GM21526 (cell line): Measurements from ENCODE around the gene SRP9.
"Not testable (repeated sequence)": the region's sequence is repeated elsewhere in the genome, so short reads cannot be mapped to it uniquely, and the experiment has no call there.

ENCODE experiments used
- ATAC-seq: cut with Tn5 transposase; IDR thresholded peaks from one replicate; pipeline ENCODE4 v1.9.1; 2021; ENCODE audit warnings: moderate library complexity; ENCODE audit not compliant: unreplicated experiment, low FRiP score

SRP9 gene

DNA sequence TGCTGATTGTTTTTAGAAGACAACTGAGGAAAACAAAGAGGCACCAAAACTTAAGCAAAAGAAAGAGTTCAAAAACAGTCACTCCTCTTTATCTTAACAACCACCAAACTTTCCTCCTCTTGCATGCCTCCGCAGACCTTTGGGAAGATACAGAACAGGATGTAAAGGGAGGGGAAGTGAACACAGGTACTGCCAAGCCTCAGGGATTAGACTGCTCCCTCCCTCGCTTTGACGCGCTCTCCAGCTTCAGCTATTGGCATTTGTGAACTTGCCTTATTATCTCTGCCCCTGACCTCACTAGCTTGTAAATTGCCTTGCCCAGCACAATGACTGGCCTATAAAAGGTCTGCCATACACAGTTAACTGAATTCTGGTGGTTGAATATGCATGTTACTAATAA, 4.8 kb upstream of the SRP9 start:
- ATAC-seq, result no peak

DNA sequence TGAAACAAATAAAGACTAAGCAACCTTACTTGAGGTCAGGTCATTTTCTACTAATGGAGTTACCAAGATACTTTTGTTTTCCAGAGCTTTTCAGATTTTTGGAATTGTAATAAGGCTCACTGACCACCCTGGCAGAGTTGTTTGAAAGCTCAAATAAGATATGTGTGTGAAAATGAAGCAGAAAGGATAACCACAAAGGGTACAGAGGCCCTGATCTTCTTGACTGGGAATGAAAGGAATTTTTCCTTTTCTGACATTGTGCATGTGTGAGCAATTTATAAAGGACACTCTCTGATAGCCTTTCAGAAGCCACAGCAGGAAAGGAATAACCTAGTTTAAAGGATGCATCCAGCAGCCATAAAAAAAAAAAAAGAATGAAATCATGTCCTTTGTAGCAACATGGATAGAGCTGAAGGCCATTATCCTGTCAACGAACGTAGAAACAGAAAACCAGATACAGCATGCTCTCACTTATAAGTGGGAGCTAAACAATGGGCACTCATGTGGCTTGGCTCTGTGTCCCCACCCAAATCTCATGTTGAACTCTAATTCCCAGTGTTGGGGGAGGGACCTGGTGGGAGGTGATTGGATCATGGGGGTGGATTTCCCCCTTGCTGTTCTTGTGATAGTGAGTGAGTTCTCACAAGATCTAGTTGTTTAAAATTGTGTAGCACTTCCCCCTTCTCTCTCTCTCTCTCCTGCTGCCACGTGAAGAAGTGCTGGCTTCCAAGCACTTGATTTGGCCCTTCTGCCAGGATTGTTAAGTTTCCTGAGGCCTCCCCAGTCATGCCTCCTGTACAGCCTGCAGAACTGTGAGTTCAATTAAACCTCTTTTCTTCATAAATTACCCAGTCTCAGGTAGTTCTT, 3.1 kb upstream of the SRP9 start:
- no peak for ATAC-seq

DNA sequence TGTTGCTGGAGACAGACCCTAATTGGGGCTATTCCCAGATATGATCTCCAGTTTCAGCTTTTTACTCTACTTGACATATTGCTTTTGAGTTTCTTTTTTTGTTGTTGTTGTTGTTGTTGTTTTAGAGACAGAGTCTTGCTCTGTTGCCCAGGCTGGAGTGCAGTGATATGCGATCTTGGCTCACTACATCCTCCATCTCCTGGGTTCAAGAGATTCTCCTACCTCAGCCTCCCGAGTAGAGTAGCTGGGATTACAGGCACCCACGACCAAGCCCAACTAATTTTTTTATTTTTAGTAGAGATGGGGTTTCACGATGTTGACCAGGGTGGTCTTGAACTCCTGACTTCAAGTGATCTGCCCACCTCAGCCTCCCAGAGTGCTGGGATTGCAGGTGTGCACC, 1.3 kb upstream of the SRP9 start:
- ATAC-seq, result no peak

DNA sequence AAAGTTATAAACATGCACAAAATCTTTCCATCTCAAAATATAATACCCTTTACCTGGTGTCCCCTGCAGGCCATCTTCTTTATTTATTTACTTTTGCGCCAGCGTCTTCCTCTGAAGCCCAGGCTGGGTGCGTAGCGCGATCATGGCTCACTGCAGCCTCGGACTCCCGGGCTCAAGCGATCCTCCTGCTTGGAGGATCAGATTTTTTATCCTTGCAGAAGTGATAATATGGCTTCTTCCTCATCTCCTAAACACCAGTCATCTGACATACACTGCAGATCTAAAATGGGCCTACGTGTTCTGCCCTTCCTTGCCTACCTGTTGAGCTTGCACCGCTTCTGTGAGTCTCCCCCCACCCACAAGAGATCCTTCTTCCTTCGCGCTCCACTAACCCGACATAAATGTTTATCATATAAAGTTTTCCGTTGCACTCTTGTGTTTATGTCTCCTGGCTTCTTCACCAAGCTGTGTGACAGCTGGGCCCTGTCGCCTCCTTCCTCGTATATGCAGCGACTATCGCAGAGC, 506 bp upstream of the SRP9 start:
- ATAC-seq, result peak; percentile 10

DNA sequence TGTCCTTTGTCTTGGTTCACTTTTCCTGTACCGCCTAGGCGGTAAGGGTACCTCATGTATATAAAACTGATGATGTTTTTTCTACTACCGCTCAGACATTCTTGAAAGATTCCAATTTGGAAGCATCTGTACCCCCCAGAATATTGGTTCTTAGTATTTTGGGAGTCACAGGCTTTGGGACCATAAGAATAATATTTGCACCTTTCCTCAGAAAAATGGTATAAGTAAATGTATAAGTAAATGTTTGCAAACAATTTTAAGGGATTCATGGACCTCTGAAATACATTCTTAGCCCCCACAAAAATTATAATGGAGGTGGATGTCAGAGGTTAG, 677 bp downstream of the SRP9 start:
- no peak for ATAC-seq

DNA sequence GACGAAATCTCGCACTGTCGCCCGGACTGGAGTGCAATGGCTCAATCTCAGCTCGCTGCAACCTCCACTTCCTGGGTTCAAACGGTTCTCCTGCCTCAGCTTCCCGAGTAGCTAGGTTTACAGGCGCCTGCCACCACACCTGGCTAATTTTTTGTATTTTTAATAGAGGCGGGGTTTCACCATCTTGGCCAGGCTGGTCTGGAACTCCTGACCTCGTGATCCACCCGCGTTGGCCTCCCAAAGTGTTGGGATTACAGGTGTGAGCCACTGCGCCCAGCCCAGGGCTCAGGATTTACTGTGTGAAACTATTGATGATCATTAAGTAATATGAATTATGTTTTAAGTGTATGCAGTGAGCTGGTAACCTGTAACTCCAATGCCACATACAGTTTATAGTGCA, 1.5 kb downstream of the SRP9 start:
- ATAC-seq, result not testable (repeated sequence)

DNA sequence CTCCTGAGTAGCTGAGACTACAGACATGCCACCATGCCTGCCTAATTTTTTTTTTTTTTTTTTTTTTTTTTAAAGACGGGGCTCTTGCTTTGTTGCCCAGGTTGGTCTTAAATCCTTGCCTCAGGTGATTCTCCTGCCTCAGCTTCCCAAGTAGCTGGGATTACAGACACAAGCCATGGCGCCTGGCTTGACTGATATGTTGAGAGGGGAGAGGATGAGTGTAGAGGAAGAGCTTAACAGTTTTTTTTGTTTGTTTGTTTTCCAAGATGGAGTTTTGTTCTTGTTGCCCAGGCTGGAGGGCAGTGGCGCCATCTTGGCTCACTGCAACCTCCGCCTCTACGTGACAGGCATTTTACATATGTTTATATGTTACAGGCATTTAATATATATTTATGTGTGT, 2.5 kb downstream of the SRP9 start:
- ATAC-seq, result no peak

DNA sequence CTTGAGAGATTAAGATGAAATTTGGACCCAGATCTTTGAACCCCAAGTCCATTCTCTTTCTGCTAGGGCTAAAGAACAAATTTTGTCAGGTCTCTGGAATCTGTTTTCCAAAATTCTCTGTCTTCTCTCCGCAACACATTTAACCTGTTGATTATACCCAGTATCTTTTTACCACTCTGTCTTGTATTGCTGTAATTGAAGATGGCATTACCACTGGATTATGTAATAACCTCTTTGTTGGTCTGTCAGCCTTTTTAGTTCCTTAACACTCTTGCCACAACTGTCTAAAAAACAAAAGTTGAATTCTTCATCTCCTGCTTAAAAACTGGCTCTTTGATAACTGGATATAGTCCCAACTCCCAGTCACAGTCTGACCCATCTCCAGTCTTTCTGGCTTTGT, 3.0 kb downstream of the SRP9 start:
- no peak for ATAC-seq

DNA sequence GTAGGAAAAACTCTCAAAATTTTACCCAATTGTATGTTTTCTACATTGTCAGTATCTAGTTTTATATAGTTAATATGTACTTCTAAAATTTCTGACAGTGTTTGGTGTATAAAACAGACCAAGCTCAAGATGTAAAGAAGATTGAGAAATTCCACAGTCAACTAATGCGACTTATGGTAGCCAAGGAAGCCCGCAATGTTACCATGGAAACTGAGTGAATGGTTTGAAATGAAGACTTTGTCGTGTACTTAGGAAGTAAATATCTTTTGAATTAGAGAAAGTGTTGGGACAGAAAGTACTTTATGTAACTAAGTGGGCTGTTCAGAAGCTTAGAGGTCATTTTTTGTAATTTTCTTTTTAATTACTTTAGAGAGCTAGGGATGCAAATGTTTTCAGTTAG, 11.5 kb downstream of the SRP9 start:
- not testable (repeated sequence) for ATAC-seq

DNA sequence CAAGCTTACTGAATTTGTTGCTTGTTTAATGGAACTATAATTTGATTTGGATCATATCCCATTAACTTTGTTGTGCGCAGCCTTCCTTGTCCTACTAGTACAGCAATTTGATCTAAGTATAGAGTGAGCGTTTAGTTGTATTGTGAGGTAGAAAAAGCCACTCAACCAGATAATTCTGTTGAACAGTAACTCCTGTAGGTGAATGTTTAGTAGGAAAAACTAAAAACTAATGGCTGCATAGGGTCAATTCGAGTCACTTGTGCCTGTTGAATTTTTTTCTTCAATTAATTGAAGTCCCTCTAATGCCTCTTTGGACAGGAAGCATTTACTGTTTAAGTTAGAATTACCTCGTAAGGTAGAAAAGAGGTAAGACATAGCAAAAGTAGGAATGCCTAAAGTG, 17.3 kb downstream of the SRP9 start:
- no peak for ATAC-seq

DNA sequence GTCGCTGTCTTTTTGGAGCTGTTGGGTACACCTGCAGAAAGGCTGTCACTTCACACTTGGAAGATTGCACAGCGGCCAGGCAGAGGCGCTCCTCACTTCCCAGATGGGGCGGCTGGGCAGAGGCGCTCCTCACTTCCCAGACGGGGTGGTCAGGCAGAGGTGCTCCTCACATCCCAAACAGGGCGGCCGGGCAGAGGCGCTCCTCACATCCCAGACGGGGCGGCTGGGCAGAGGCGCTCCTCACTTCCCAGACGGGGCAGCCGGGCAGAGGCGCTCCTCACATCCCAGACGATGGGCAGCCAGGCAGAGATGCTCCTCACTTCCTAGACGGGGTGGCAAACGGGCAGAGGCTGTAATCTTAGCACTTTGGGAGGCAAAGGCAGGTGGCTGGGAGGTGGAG, 18.5 kb downstream of the SRP9 start:
- not testable (repeated sequence) for ATAC-seq

DNA sequence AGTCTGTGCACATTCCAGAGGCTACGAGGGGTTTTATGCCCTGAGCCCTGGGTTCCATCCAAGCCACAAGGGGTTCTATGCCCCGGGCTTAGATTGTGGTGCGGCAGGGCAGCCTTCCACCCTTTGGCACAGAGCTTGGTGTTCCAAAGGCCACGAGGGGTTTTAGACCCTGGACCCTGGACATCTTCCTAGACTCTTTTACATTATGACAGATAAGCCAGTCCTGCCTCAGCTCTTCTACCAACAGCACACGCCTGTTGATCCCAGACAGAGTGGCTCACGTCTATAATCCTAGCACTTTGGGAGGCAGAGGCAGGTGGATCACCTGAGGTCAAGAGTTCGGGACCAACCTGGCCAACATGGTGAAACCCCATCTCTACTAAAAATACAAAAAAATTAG, 23.5 kb downstream of the SRP9 start:
- ATAC-seq, result not testable (repeated sequence)

DNA sequence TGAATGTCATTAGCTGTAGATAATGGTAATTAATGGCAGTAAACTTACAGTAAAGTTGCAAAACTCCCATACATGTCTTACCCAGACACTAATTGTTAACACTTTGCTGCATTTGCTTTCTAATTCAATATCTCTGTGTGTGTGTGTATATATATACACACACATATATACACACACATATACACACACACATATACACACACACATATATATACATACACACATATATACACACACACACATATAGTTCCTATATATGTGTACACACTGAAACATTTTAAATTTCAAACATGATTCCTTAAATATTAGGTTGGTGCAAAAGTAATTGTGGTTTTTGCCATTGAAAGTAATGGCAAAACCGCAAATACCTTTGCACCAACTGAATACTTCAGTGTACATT, 28.6 kb downstream of the SRP9 start:
- ATAC-seq, result no peak

DNA sequence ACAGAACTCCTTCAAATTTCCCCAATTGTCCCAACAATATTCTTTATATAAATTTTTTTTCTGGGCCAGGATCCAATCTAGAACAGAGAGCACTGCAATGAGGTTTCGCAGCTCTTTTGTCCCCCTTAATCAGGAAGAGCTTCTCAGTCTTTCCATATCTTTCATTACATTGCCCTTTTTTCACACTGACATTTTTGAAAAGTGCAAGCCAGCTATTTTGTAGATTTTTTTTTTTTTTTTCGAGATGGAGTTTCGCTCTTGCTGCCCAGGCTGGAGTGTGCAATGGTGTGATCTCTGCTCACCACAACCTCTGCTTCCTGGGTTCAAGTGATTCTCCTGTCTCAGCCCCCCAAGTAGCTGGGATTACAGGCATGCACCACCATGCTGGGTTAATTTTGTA, 29.1 kb downstream of the SRP9 start:
- not testable (repeated sequence) for ATAC-seq

DNA sequence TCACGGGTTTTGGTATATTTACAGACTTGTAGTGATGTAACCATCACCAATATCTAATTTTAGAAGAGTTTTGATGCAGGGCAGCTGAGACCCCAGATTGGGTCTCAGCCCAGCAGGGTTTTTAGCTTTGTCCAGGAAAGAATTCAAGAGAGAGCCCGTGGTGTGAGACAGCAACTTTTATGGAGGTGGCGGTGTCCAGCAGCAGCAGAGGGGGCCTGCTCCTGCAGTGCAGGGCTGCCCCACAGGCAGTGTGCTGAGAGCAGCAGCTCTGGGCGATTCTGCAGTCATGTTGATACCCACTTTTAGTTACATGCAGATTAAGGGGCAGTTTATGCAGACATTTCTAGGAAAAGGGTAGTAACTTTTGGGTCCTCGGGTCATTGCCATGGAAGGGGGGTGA, 30.5 kb downstream of the SRP9 start:
- no peak for ATAC-seq

DNA sequence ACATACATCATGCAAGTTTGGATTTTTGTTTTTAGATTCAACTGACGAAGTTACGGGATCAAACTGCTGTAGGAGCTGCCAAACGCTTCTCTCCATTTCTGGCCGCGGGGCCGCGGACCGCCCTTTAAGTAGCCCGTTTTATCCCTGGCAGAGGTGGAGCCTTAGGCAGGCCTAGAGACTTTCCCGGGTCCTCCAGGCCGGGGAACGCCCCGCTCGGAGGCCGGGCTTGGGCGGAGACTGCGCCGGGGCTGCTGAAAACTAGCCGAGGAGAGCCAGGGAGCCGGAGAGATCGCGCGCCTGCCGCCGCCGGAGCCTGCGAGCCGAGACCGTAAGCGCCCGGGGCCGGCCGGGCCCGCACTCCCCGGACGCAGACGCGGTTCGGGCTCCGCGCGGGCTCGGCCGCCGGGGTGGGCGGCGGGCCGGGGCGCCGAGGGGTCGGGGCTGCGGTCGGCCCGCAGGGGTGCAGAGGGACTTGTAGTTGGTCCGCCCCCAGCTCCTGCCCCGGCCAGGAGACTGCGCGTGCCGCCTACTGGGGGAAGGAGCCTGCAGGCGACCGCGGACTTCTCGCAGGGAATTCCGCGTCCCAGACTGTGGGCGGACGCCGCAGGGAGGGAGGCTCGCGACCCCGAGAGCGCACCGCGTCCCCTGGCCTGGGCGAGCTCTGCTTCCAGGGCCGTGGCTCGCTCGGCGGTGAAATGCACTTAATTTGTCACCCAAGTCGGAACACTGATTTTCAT, 32.4 kb downstream of the SRP9 start, which contains the start of gene EPHX1:
EPHX1 (plus strand) TSS at position 283 of the 737 bp plus-strand sequence. CDS start 18,606 bp downstream, outside the sequence.
- peak; percentile 92 for ATAC-seq

DNA sequence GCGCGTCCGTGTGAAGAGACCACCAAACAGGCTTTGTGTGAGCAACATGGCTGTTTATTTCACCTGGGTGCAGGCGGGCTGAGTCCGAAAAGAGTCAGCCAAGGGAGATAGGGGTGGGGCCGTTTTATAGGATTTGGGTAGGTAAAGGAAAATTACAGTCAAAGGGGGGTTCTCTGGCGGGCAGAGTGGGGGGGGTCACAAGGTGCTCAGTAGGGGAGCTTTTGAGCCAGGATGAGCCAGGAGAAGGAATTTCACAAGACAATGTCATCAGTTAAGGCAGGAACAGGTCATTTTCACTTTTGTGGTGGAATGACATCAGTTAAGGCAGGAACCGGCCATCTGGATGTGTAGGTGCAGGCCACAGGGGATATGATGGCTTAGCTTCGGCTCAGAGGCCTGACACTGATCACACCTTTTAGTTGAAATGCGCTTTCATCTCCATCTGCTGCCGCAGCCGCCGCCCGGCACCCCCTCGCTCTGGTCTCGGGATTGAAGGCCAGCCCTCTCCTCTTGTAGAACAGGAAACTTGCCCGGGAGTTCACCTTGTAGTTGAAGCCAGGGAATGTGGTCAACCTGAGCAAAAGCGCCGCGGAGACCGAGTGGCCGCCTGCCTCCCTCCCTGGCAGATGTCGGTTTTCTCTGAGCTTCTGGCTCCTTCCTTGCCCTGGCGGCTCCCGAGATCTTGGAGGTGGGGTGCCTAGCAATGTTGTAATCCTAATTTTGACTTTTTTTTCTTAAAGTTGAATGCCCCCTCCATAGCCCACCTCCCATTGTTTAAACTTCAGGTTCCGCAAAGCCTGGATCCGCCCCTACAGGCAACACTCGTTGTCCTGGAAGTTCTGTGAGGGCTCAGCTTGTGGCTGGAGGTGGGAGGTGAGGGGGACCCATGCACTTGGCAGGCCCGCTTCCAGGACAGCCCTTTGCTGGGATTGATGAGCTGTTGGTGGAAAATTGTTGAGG, 33.2 kb downstream of the SRP9 start:
- not testable (repeated sequence) for ATAC-seq

DNA sequence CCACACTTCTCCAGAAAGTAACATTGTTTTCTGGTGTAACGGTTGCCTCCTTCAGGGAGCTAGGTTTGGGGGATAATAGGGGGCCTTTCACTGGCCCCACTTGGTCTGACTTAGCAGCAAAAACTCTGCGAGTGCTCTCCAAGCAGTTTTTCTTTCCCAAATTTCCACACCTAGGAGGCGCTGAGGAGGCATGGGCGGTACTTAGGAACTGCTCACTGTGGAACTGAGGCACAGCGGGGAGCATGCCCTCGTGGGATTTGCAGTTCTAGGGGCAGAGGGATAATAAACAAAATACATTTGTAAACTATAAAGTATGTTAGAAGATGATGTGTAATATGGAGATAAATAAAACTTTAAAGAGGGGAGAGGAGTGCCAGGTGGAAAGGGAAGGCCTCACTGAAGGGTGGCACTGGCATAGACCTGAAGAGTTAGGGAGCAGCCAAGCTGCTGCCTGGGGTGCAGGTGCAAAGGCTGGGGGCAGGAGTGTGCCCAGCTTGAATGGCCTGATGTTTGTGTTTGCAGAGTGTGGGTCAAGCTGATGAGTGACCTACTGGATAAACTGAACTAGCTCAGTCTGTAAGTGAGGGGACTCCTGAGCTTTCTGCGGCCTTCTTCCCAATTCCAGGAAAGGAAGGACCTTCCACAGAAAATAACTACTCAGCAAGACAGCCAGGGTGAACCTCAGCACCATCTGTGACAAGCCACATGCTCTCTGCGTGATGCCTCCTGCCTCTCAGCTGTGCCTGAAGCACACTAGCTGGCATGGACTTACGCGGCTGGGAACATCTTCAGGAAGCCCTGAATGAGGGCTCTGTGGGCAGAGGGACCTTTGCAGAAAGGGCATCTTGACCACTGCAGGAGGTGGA, 34.2 kb downstream of the SRP9 start:
- ATAC-seq, result no peak

DNA sequence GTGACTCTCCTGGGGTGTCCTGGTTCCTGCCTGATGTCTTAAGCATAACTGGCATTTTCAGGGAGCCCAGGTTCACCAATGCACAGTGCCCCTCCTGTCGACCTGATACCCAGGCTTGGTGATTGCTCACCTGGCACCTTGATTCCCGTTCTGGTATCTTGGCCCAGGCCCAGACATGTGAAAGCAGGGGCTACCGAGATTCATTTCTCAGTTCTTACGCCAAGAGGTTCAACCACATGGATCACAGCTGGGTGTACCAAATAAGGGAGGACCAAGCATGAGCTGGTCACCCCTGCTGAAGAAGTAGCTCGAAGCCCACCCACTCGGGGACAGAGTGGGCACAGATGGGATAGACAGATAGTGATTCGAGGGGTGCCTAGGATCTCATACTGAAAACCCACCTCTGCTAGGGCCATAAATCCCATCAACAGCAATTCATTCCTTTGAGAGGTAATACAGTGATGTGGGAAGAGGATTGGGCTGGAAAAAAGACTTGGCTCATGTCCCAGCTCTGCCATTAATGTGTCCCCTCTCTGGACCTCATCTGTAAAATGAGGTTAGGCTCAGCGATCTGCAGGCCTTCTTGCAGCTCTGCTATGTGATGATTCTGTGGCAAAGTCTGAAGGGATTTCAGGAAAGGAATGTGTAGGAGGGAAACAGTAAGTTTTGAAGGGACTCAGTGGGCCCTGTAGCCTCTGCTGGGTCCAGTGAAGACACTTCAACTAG, 35.0 kb downstream of the SRP9 start:
- no peak for ATAC-seq
